Measurements from ENCODE around the gene COX15. TPM values are rescaled to one million over a fixed set of nuclear protein-coding genes. Genes with fewer than 3 reads are reported as not detected.

COX15 gene
- 20.3 and 21.4 TPM in 2 replicates for total RNA-seq (2014; rRNA removed; shearing (Covaris generic))
- polyA plus RNA-seq (2016; fragmentation: Nextera tagmentation; extraction: Ambion mirVana), result 17.1 and 18.3 TPM in 2 replicates

DNA sequence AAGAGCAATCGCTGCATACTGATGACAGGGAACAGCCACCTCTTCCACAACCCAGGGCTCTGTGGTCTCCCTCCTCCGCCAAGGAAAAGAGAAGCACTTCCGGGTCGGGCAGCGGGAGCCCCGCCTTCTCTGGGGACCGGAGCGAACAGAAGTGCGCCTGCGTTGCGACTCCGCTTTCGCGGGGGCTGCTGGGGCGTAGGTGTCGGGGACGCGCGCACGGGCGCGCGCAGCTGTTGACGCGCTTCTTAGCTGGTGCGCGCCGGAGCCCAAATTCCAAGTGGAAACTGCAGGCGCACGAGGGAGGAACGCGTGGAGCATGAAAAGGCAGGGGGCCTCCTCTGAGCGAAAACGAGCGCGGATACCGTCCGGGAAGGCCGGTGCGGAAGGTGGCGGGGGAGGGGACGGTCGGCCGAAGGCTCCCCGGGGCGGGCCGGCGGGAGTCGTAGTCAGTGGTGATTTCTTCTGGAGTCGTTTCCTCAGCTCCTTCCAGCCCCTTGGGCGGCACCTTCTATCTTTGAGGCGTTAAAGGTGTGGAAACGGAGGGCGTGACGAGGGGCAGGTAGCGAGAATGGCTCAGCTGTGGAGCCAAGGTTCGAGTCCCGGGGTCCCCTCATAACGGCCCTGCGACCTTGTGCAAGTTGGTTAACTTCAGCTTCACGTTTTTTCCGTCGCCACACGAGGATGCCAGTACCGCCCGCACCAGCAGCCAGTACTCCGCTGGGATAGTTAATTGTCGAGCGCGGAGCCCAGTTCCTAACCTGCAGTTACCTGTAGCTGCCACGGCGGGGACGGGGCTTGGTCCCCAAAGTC is at the start of gene COX15, which contains the start of gene CUTC:
Gene COX15 (minus strand): TSS at position 95 of the 810 bp plus-strand sequence. CDS start 78 bp downstream, at position 17.
Gene CUTC (plus strand): TSS at position 202 of the 810 bp plus-strand sequence. CDS start 115 bp downstream, at position 317.
- Histone ChIP-seq H2AFZ (peak within 1 kb of the TSS; percentile 93), H3K36me3 (ENCODE audit: low read depth) (peaks cover 15% of the 10 kb centered on the region), H3K79me2 (ENCODE audit: insufficient read depth) (peaks cover 46% of the 10 kb centered on the region), H4K20me1 (ENCODE audit: insufficient read depth) (no peaks in the 10 kb centered on the region), H3K4me1 (ENCODE audit: insufficient read depth) (peaks cover 20% of the 10 kb centered on the region; the same call in 1 of the 2 replicates), H3K4me2 (ENCODE audit: unreplicated experiment) (peak within 1 kb of the TSS; percentile 100), H3K9me3 (ENCODE audit: low read depth) (no peaks in the 10 kb centered on the region), H3F3A (ENCODE audit: insufficient read depth) (peaks cover 17% of the 10 kb centered on the region), H3K9me2 (ENCODE audit: insufficient read depth) (no peaks in the 10 kb centered on the region), H3K9ac (peak within 1 kb of the TSS; percentile 86), H3K27me3 (replicated peaks; ENCODE audit: insufficient read depth) (no peaks in the 10 kb centered on the region), H3K27ac (peak within 1 kb of the TSS; percentile 75), H3K4me3 (peak within 1 kb of the TSS; percentile 96)
- WGBS, 2 experiments (ENCODE audit: low coverage in 1 of 2, low lambda C conversion rate in 2 of 2, missing lambda C conversion rate in 2 of 2), result 0 to 3% methylated on average over 58 to 73 of the region's 73 CpGs
- peak; percentile 99 for DNase-seq
- no peak for TF ChIP-seq EZH2phosphoT487 (IDR thresholded peaks at IDR 0.05; ENCODE audit: insufficient read depth, low read depth)
- no peak for TF ChIP-seq EZH2 (IDR thresholded peaks at IDR 0.05; ENCODE audit: insufficient read depth, poor library complexity, severe bottlenecking)
- in situ Hi-C loops (cut with MboI), result no loop called here

DNA sequence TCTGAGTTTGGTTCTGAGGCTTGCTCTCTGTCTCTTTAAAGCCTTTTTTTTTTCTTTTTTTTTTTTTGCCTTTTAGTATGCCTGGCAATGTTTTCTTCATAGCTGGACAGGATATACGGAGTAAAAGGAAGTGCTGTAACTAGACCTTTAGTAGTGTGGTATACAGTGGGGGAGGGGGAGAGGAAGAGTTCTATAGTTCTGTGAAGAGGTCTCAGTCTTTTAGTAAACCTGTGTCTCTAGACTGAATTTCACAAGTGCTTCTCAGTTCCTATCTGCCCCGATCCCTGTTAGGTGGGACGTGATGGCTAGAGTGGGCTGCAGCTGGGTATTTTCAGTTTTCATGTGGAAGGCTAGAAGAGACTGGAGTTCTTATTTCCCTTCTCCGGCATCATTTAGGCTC is 47.4 kb upstream of the COX15 start:
- no peaks in the 10 kb centered on the region for H3K9me2 ChIP-seq (ENCODE audit: insufficient read depth)
- H3K79me2 ChIP-seq (ENCODE audit: insufficient read depth), result no peaks in the 10 kb centered on the region
- H4K20me1 ChIP-seq (ENCODE audit: insufficient read depth), result no peaks in the 10 kb centered on the region
- H3K9me3 ChIP-seq (ENCODE audit: low read depth), result no peaks in the 10 kb centered on the region
- TF ChIP-seq EZH2phosphoT487 (IDR thresholded peaks at IDR 0.05; ENCODE audit: insufficient read depth, low read depth) (no peak), EZH2 (IDR thresholded peaks at IDR 0.05; ENCODE audit: insufficient read depth, poor library complexity, severe bottlenecking) (no peak)
- peak overlapping the region; percentile 98 for H3K27ac ChIP-seq
- no peaks in the 10 kb centered on the region for H3K36me3 ChIP-seq (ENCODE audit: low read depth)
- no peaks in the 10 kb centered on the region for H3K27me3 ChIP-seq (replicated peaks; ENCODE audit: insufficient read depth)
- in situ Hi-C loops (cut with MboI), result no loop called here
- peaks cover 75% of the 10 kb centered on the region for H3K4me1 ChIP-seq (ENCODE audit: insufficient read depth)
- DNase-seq, result peak; percentile 76
- peak overlapping the region; percentile 82 for H2AFZ ChIP-seq
- H3K4me2 ChIP-seq (ENCODE audit: unreplicated experiment), result peak overlapping the region; percentile 100
- WGBS, 2 experiments (ENCODE audit: low coverage in 1 of 2, low lambda C conversion rate in 2 of 2, missing lambda C conversion rate in 2 of 2), result 14 to 17% methylated on average over 4 of the region's 4 CpGs
- H3F3A ChIP-seq (ENCODE audit: insufficient read depth), result peaks cover 38% of the 10 kb centered on the region
- peak overlapping the region; percentile 70 for H3K4me3 ChIP-seq
- peak overlapping the region; percentile 87 for H3K9ac ChIP-seq

DNA sequence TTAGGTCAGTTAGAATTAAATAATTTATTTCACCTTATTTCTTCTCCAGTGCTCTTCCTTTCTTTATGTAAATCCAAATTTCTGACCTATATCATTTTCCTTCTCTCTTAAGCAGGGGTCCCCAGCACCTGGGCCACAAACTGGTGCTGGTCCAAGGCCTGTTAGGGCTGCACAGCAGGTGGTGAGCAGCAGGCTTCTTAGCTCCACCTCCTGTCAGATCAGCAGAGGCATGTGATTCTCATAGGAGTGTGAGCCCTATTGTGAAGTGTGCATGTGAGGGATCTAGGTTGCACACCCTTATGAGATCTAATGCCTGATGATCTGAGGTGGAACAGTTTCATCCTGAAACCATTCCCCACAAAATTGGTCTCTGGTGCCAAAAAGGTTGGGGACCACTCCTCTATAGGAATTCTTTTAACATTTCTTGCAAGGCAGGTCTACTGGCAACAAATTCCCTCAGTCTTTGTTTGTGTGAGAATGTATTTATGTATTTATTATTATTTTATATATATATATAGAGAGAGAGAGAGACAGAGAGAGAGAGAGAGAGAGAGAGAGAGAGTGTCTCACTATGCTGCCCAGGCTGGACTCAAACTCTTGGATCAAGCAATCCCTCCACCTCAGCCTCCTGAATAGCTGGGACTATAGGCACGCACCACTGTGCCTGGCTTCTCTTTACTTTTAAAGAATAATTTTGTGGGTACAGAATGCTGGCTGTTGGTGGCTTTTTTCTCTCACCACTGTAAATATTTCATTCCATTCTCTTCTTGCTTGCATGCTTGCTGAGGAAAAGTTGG is 46.2 kb upstream of the COX15 start:
- no peak for TF ChIP-seq EZH2 (IDR thresholded peaks at IDR 0.05; ENCODE audit: insufficient read depth, poor library complexity, severe bottlenecking)
- no peak for TF ChIP-seq EZH2phosphoT487 (IDR thresholded peaks at IDR 0.05; ENCODE audit: insufficient read depth, low read depth)
- peaks cover 63% of the 10 kb centered on the region for H3K4me1 ChIP-seq (ENCODE audit: insufficient read depth)
- H2AFZ ChIP-seq, result peak overlapping the region; percentile 82; the same call in 1 of the 2 replicates
- DNase-seq, result no peak
- no peak overlapping the region for H3K4me3 ChIP-seq
- no peaks in the 10 kb centered on the region for H3K9me2 ChIP-seq (ENCODE audit: insufficient read depth)
- H3K9me3 ChIP-seq (ENCODE audit: low read depth), result no peaks in the 10 kb centered on the region
- in situ Hi-C loops (cut with MboI), result no loop called here
- peak overlapping the region; percentile 100 for H3K4me2 ChIP-seq (ENCODE audit: unreplicated experiment)
- H4K20me1 ChIP-seq (ENCODE audit: insufficient read depth), result no peaks in the 10 kb centered on the region
- H3K27me3 ChIP-seq (replicated peaks; ENCODE audit: insufficient read depth), result no peaks in the 10 kb centered on the region
- WGBS, 2 experiments (ENCODE audit: low coverage in 1 of 2, low lambda C conversion rate in 2 of 2, missing lambda C conversion rate in 2 of 2), result 100% methylated on average over 1 of the region's 1 CpG
- no peaks in the 10 kb centered on the region for H3K36me3 ChIP-seq (ENCODE audit: low read depth)
- peaks cover 35% of the 10 kb centered on the region for H3F3A ChIP-seq (ENCODE audit: insufficient read depth)
- H3K79me2 ChIP-seq (ENCODE audit: insufficient read depth), result no peaks in the 10 kb centered on the region
- no peak overlapping the region for H3K9ac ChIP-seq
- H3K27ac ChIP-seq, result peak overlapping the region; percentile 98

DNA sequence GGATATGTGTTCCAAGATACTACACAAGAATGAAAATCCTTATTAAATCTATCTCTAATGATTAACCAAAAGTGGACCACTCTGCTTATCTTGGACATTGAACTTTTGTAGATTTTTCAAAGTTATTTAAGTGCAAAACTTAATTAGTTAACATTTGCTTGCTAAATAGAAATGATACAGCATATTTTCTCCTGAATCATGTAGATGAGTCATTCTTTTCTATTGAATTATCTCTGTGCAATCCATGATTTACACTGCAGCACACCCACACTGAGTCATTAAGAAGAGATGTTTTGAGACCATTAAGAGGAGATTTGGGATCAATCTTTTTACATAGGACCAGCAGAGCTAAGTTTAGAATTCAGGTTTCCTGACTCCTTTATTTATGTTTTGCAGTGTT is 43.9 kb upstream of the COX15 start:
- Histone ChIP-seq H3K9ac (peak overlapping the region; percentile 64), H2AFZ (peak overlapping the region; percentile 35)
- in situ Hi-C loops (cut with MboI), result no loop called here

More for the DNA sequence above, 43.9 kb upstream of the COX15 start:
- H3K4me1 ChIP-seq (ENCODE audit: insufficient read depth), result peaks cover 50% of the 10 kb centered on the region
- no peaks in the 10 kb centered on the region for H3K36me3 ChIP-seq (ENCODE audit: low read depth)
- peak overlapping the region; percentile 35 for H3K4me3 ChIP-seq
- DNase-seq, result peak; percentile 92
- peak overlapping the region; percentile 72 for H3K4me2 ChIP-seq (ENCODE audit: unreplicated experiment)
- H4K20me1 ChIP-seq (ENCODE audit: insufficient read depth), result no peaks in the 10 kb centered on the region
- no peaks in the 10 kb centered on the region for H3K9me3 ChIP-seq (ENCODE audit: low read depth)
- peak overlapping the region; percentile 95 for H3K27ac ChIP-seq
- H3K9me2 ChIP-seq (ENCODE audit: insufficient read depth), result no peaks in the 10 kb centered on the region
- peaks cover 35% of the 10 kb centered on the region for H3F3A ChIP-seq (ENCODE audit: insufficient read depth)
- no peaks in the 10 kb centered on the region for H3K79me2 ChIP-seq (ENCODE audit: insufficient read depth)
- H3K27me3 ChIP-seq (replicated peaks; ENCODE audit: insufficient read depth), result no peaks in the 10 kb centered on the region
- TF ChIP-seq EZH2phosphoT487 (IDR thresholded peaks at IDR 0.05; ENCODE audit: insufficient read depth, low read depth) (no peak), EZH2 (IDR thresholded peaks at IDR 0.05; ENCODE audit: insufficient read depth, poor library complexity, severe bottlenecking) (no peak)
